H1 (cell line): ENCODE measurements around the gene PRXL2B. TPM values are rescaled to one million over a fixed set of nuclear protein-coding genes. Genes with fewer than 3 reads are reported as not detected.

Experiments used
- CTCF ChIA-PET: fragments of 300-600 bp; sonication (Branson Sonifier 250); formaldehyde crosslinking; loops from one replicate; lab custom pipeline; 2021; ENCODE audit not compliant: partially characterized antibody; lab: Charles Lee
- POLR2A ChIA-PET: fragments of 300-600 bp; sonication (Branson Sonifier 250); formaldehyde crosslinking; loops from one replicate; lab custom pipeline; 2021; ENCODE audit warnings: inconsistent platforms; ENCODE audit not compliant: partially characterized antibody; lab: Charles Lee
- DNase-seq, 2 experiments: peaks; one replicate each; pipeline versions ENCODE4 v3.0.0 to v3.0.0-alpha.2; 2010 to 2022; ENCODE audit warnings: low spot score in 2 of 2, low read depth in 1 of 2, mixed read lengths in 1 of 2
- FAIRE-seq: peaks from 2 replicates; lab custom pipeline; 2011; peaks lifted over from hg19 to GRCh38; lab: Jason Lieb, UNC
- H2AFZ ChIP-seq: 2 replicates; pipeline ENCODE4 v1.8.1; 2012; ENCODE audit warnings: low read length, inconsistent platforms
- H2AK5ac ChIP-seq: 2 replicates; pipeline ENCODE4 v1.6.1; 2013; ENCODE audit warnings: low read depth, low read length
- H2BK120ac ChIP-seq: replicated peaks from 2 replicates; pipeline ENCODE3; 2013; ENCODE audit warnings: low read depth, low read length, inconsistent platforms
- H2BK12ac ChIP-seq: 2 replicates; pipeline ENCODE4 v1.6.1; 2013; ENCODE audit warnings: low read depth, low read length
- H2BK15ac ChIP-seq: 2 replicates; pipeline ENCODE4 v1.6.1; 2013; ENCODE audit warnings: low read length
- H2BK20ac ChIP-seq: 2 replicates; pipeline ENCODE4 v1.6.1; 2013; ENCODE audit warnings: low read length
- H2BK5ac ChIP-seq: 2 replicates; pipeline ENCODE4 v1.6.1; 2013; ENCODE audit warnings: low read depth, low read length
- H3K14ac ChIP-seq: 2 replicates; pipeline ENCODE4 v1.6.1; 2013; ENCODE audit warnings: inconsistent platforms; ENCODE audit not compliant: insufficient read length
- H3K18ac ChIP-seq: 2 replicates; pipeline ENCODE4 v1.6.1; 2013; ENCODE audit warnings: low read length; ENCODE audit errors: extremely low read depth
- H3K23ac ChIP-seq: 2 replicates; pipeline ENCODE4 v1.6.1; 2013; ENCODE audit warnings: inconsistent platforms; ENCODE audit not compliant: insufficient read length
- H3K23me2 ChIP-seq: 2 replicates; pipeline ENCODE4 v1.6.1; 2013; ENCODE audit warnings: low read depth, low read length
- H3K27ac ChIP-seq: 2 replicates; pipeline ENCODE4 v1.6.1; 2011; ENCODE audit warnings: low read depth, low read length, inconsistent platforms
- H3K27me3 ChIP-seq, 4 experiments: replicated peaks in 1 of 4; 1 replicate in 1 of 4; 2 replicates in 3 of 4; pipeline versions ENCODE4 v1.6.1 to v1.8.1; 2011 to 2013; ENCODE audit warnings: low read length in 3 of 4, mild to moderate bottlenecking in 3 of 4, inconsistent platforms in 2 of 4, mixed read lengths in 2 of 4, moderate library complexity in 1 of 4; ENCODE audit not compliant: control insufficient read depth in 3 of 4, insufficient read depth in 3 of 4; ENCODE audit errors: extremely low read depth in 1 of 4
- H3K36me3 ChIP-seq, 4 experiments: 2 replicates each; pipeline versions ENCODE4 v1.6.1 to v1.8.1; 2011 to 2013; ENCODE audit warnings: mild to moderate bottlenecking in 4 of 4, low read length in 3 of 4, moderate library complexity in 2 of 4, control low read depth in 1 of 4, inconsistent platforms in 1 of 4; ENCODE audit not compliant: insufficient read depth in 4 of 4, control insufficient read depth in 2 of 4
- H3K4ac ChIP-seq: replicated peaks from 2 replicates; pipeline ENCODE3; 2013; ENCODE audit warnings: low read length, low read depth, mixed read lengths, inconsistent platforms; ENCODE audit not compliant: insufficient read length
- H3K4me1 ChIP-seq, 4 experiments: replicated peaks in 1 of 4; 1 replicate in 1 of 4; 2 replicates in 3 of 4; pipeline versions ENCODE4 v1.6.1 to v1.8.1; 2011 to 2013; ENCODE audit warnings: low read length in 3 of 4, inconsistent platforms in 2 of 4, mixed read lengths in 1 of 4; ENCODE audit not compliant: insufficient read depth in 4 of 4, control insufficient read depth in 3 of 4
- H3K4me2 ChIP-seq, 2 experiments: 2 replicates each; pipeline versions ENCODE4 v1.6.1 to v1.8.1; 2011 to 2013; ENCODE audit warnings: low read depth in 2 of 2, low read length in 2 of 2, control low read depth in 1 of 2, inconsistent platforms in 1 of 2, mild to moderate bottlenecking in 1 of 2; ENCODE audit not compliant: insufficient read depth in 1 of 2
- H3K4me3 ChIP-seq, 4 experiments: fragments of 200-600, 300-600 bp in 1 of 4; sonication (generic), shearing (Covaris generic), sonication (Bioruptor Twin) in 1 of 4; 2 replicates each; pipeline versions ENCODE4 v1.5.1 to v1.8.1; 2011 to 2016; ENCODE audit warnings: low read length in 4 of 4, low read depth in 3 of 4, control low read depth in 2 of 4, inconsistent platforms in 2 of 4, mild to moderate bottlenecking in 2 of 4, mixed read lengths in 1 of 4, moderate library complexity in 1 of 4; ENCODE audit not compliant: insufficient read depth in 2 of 4; ENCODE audit errors: extremely low read depth in 1 of 4
- H3K56ac ChIP-seq: replicated peaks from 2 replicates; pipeline ENCODE3; 2013; ENCODE audit warnings: low read depth, mild to moderate bottlenecking, mixed read lengths, low read length, inconsistent platforms; ENCODE audit not compliant: insufficient read length
- H3K79me1 ChIP-seq: 2 replicates; pipeline ENCODE4 v1.6.1; 2013; ENCODE audit warnings: low read depth, low read length, control low read depth
- H3K79me2 ChIP-seq, 2 experiments: 2 replicates each; pipeline versions ENCODE4 v1.6.1 to v1.8.1; 2012 to 2013; ENCODE audit warnings: low read length in 2 of 2, mild to moderate bottlenecking in 2 of 2, inconsistent platforms in 1 of 2; ENCODE audit not compliant: insufficient read depth in 2 of 2, control insufficient read depth in 1 of 2
- H3K9ac ChIP-seq, 4 experiments: replicated peaks in 1 of 4; 1 replicate in 1 of 4; 2 replicates in 3 of 4; pipeline versions ENCODE4 v1.6.1 to v1.8.1; 2011 to 2013; ENCODE audit warnings: low read depth in 3 of 4, low read length in 3 of 4, control low read depth in 2 of 4, mild to moderate bottlenecking in 2 of 4, moderate library complexity in 2 of 4, inconsistent platforms in 1 of 4; ENCODE audit errors: extremely low read depth in 1 of 4
- H3K9me3 ChIP-seq, 2 experiments: 2 replicates each; pipeline versions ENCODE4 v1.6.1 to v1.8.1; 2012 to 2013; ENCODE audit warnings: mild to moderate bottlenecking in 2 of 2, moderate library complexity in 2 of 2, control low read depth in 1 of 2, inconsistent platforms in 1 of 2, low read depth in 1 of 2, low read length in 1 of 2, mixed read lengths in 1 of 2; ENCODE audit not compliant: insufficient read depth in 2 of 2
- H4K20me1 ChIP-seq, 2 experiments: replicated peaks in 1 of 2; 2 replicates each; pipeline versions ENCODE3 to v1.8.1; 2011 to 2013; ENCODE audit warnings: inconsistent platforms in 2 of 2, low read length in 2 of 2, mild to moderate bottlenecking in 1 of 2; ENCODE audit not compliant: insufficient read depth in 2 of 2, control insufficient read depth in 1 of 2
- H4K5ac ChIP-seq: 2 replicates; pipeline ENCODE4 v1.6.1; 2013; ENCODE audit warnings: low read length, low read depth, mixed read lengths, inconsistent platforms; ENCODE audit not compliant: insufficient read length
- H4K8ac ChIP-seq: 2 replicates; pipeline ENCODE4 v1.8.0; 2013; ENCODE audit warnings: mild to moderate bottlenecking, moderate library complexity, low read length, inconsistent platforms; ENCODE audit not compliant: insufficient read depth; ENCODE audit errors: extremely low read depth
- H4K91ac ChIP-seq: replicated peaks from 2 replicates; pipeline ENCODE3; 2013; ENCODE audit warnings: low read length, mixed read lengths, inconsistent platforms; ENCODE audit not compliant: insufficient read length
- ASH2L ChIP-seq: fragments of 200-600, 300-600 bp; sonication (generic); IDR thresholded peaks from one replicate; pipeline ENCODE4 v1.7.1; 2017; ENCODE audit warnings: low read length
- CREB1 ChIP-seq: IDR thresholded peaks from 2 replicates; pipeline ENCODE4 v1.6.1; 2012; ENCODE audit warnings: inconsistent platforms
- EZH2 ChIP-seq: fragments of 200-600 bp; sonication (generic); IDR thresholded peaks from 2 replicates; pipeline ENCODE4 v1.7.1; 2012; ENCODE audit warnings: low read depth, mild to moderate bottlenecking, moderate library complexity, low read length, inconsistent platforms; ENCODE audit not compliant: severe bottlenecking
- HDAC2 ChIP-seq, 2 experiments: fragments of 300-600 bp in 1 of 2; sonication (generic) in 1 of 2; IDR thresholded peaks; 2 replicates each; pipeline ENCODE4 v1.6.1; 2011 to 2012; ENCODE audit warnings: low read depth in 2 of 2, low read length in 2 of 2, mild to moderate bottlenecking in 2 of 2, moderate library complexity in 2 of 2, borderline replicate concordance in 1 of 2, inconsistent platforms in 1 of 2
- JUN ChIP-seq: IDR thresholded peaks from 2 replicates; pipeline ENCODE4 v1.6.1; 2011; ENCODE audit warnings: low read depth, mild to moderate bottlenecking, improper control_type of control experiment, low read length
- MAFK ChIP-seq: IDR thresholded peaks from 2 replicates; pipeline ENCODE4 v1.6.1; 2012; ENCODE audit warnings: low read depth, mild to moderate bottlenecking, improper control_type of control experiment, low read length
- RAD21 ChIP-seq, 2 experiments: IDR thresholded peaks in 1 of 2; conservative IDR thresholded peaks in 1 of 2; 2 replicates each; pipeline ENCODE4 v1.6.1; 2011; ENCODE audit warnings: low read depth in 2 of 2, low read length in 2 of 2, improper control_type of control experiment in 1 of 2, inconsistent platforms in 1 of 2, mild to moderate bottlenecking in 1 of 2, moderate library complexity in 1 of 2
- SAP30 ChIP-seq: fragments of 300-600 bp; sonication (generic); IDR thresholded peaks from 2 replicates; pipeline ENCODE4 v1.7.1; 2012; ENCODE audit warnings: low read length, moderate library complexity, mild to moderate bottlenecking, inconsistent platforms; ENCODE audit not compliant: insufficient read depth, insufficient replicate concordance
- SIRT6 ChIP-seq: IDR thresholded peaks from one replicate; pipeline ENCODE4 v1.7.1; 2012; ENCODE audit warnings: low read length, inconsistent platforms
- SUZ12 ChIP-seq: fragments of 200-600 bp; sonication (generic); IDR thresholded peaks from 2 replicates; pipeline ENCODE4 v1.6.1; 2012; ENCODE audit warnings: mild to moderate bottlenecking, inconsistent platforms, low read length, moderate library complexity, mixed read lengths
- TCF12 ChIP-seq: IDR thresholded peaks from 2 replicates; pipeline ENCODE4 v1.6.1; 2011; ENCODE audit warnings: low read depth, mild to moderate bottlenecking, low read length
- WGBS, 2 experiments: shearing (Covaris generic) in 1 of 2; methylation state at CpG; one replicate each; pipeline versions ENCODE4 v1.1.6 to v1.1.7; 2013 to 2015; ENCODE audit warnings: low lambda C conversion rate in 2 of 2, mixed read lengths in 2 of 2, inconsistent platforms in 1 of 2, low coverage in 1 of 2, missing lambda C conversion rate in 1 of 2; ENCODE audit not compliant: insufficient replicate concordance in 2 of 2, insufficient coverage in 1 of 2, insufficient read length in 1 of 2; ENCODE audit errors: extremely low coverage in 1 of 2, missing lambda C conversion rate in 1 of 2; 5-methylcytosine and 5-hydroxymethylcytosine counted together
- polyA plus RNA-seq, 7 experiments: library from polyadenylated mRNA; depleted of rRNA in 3 of 7; stranded (reverse) in 5 of 7; unstranded in 2 of 7; fragments of >200 nt in 5 of 7; fragments of 200-250 nt in 2 of 7; gene quantifications; 1 replicate in 5 of 7; 2 replicates in 1 of 7; 4 replicates in 1 of 7; pipeline versions ENCODE4 v1.2.1 to v1.2.3, GENCODE V29; 2011 to 2013; ENCODE audit warnings: missing spikeins in 2 of 7, mixed read lengths in 2 of 7
- total RNA-seq: library from RNA; stranded (reverse); fragmentation: NEBNext Ultra II Directional; extraction: Animal tissue kit (Norgen Biotek cat#: 25700); gene quantifications from 2 replicates; pipeline ENCODE4 v1.2.1, GENCODE V29; 2021

Gene PRXL2B
- total and polyA plus RNA-seq, 2 of the 8 experiments (the other 6 are each of a cell fraction or from before 2014, with no cell fraction given) = 35.3 to 46.0 TPM

DNA sequence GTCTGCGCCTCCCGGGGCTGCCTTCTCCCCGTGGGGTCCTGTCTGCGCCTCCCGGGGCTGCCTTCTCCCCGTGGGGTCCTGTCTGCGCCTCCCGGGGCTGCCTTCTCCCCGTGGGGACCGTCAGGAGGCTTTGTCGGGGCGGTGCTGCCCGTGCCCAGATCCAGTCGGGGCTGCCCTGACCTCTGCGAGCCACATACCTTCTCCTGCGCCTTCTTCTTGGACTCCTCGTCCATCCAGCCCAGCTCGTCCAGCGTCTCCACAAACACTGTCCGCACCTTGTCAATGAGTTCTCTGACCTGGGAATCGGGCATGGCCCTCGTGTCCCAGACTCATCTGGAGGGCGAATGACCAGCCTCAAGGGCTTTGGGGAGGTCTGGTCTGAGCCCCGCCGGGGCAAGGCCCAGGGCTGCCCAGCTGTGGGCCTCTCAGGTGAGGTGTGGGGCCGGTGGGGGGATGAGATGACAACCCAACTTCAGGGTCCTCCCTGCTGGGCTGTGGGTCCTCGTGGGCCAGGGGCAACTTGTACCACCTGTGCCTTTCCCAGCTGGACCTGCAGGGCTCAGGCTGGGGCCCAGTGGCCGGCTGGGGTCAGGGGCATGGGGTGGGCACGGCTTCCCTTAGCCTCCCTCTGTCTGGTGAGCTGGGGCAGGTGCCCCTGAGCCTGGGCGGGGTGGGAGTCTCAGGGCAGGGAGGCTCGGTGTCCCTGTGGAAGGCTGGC, 9.4 kb downstream of the PRXL2B start:
- Histone ChIP-seq H3K18ac (no peak overlapping the region), H3K14ac (no peak overlapping the region), H2BK12ac (no peak overlapping the region), H3K79me1 (no peaks in the 10 kb centered on the region), H3K4me1 (no peaks in the 10 kb centered on the region), H3K4ac (no peak overlapping the region), H2BK15ac (no peak overlapping the region), H3K4me3 (no peak overlapping the region), H4K91ac (no peak overlapping the region), H3K4me2 (no peak overlapping the region), H3K23me2 (no peaks in the 10 kb centered on the region), H3K23ac (no peak overlapping the region), H3K27ac (no peak overlapping the region), H4K20me1 (no peaks in the 10 kb centered on the region), H4K8ac (no peak overlapping the region; the same call in 1 of the 2 replicates), H3K56ac (no peak overlapping the region), H3K9ac (no peak overlapping the region), H2AK5ac (no peak overlapping the region), H2BK20ac (no peak overlapping the region), H3K27me3 (no peaks in the 10 kb centered on the region), H3K79me2 (no peaks in the 10 kb centered on the region), H2AFZ (no peak overlapping the region), H2BK120ac (no peak overlapping the region), H4K5ac (no peak overlapping the region), H3K36me3 (no peaks in the 10 kb centered on the region), H3K9me3 (peaks cover 0 to 7% of the 10 kb centered on the region in 2 experiments; a peak in 2 of 4 replicates), H2BK5ac (no peak overlapping the region)
- no peak for TF ChIP-seq ASH2L
- TF ChIP-seq TCF12 = no peak
- no peak for TF ChIP-seq SUZ12
- TF ChIP-seq JUN = no peak
- no peak for TF ChIP-seq EZH2
- TF ChIP-seq SIRT6 = no peak
- no peak for TF ChIP-seq CREB1
- TF ChIP-seq RAD21 (IDR thresholded peaks at IDR 0.05 in 1 of 2, conservative IDR thresholded peaks at IDR 0.05 in 1 of 2; ENCODE audit: low read depth in 2 of 2, low read length in 2 of 2) = no peak
- no peak for TF ChIP-seq SAP30
- no peak for TF ChIP-seq HDAC2 (IDR thresholded peaks at IDR 0.05; ENCODE audit: borderline replicate concordance in 1 of 2, low read depth in 2 of 2, low read length in 2 of 2)
- no peak for TF ChIP-seq MAFK
- ChIA-PET POLR2A (no interaction called here), CTCF (no interaction called here)
- DNase-seq = no peak
- 87% methylated on average over 20 of the region's 31 CpGs; no CpG with 5 or more reads in 1 of the 2 experiments for WGBS, 2 experiments
- no peak for FAIRE-seq
